Tibial nerve (tissue), 4 donors: ENCODE data around the gene C1RL. TPM values are rescaled to one million over a fixed set of nuclear protein-coding genes. Genes with fewer than 3 reads are reported as not detected.

Experiments used
- DNase-seq, 2 donors: peaks; one replicate each; pipeline ENCODE4 v3.0.0-alpha.2; 2019; ENCODE audit warnings: low spot score in 2 of 2
- H3K27ac ChIP-seq, 4 donors: fragments of 200-600 bp; sonication (generic) in 3 of 4; one replicate each; pipeline ENCODE4 v1.5.1; 2017 to 2019; ENCODE audit warnings: mild to moderate bottlenecking in 1 of 4
- H3K27me3 ChIP-seq, 2 donors: fragments of 200-600 bp; sonication (generic) in 1 of 2; one replicate each; pipeline versions ENCODE4 v1.5.1 to v1.6.0; 2017 to 2019
- H3K36me3 ChIP-seq, 3 donors: fragments of 200-600 bp; sonication (generic); one replicate each; pipeline ENCODE4 v1.5.1; 2018 to 2019
- H3K4me1 ChIP-seq, 4 donors: fragments of 200-600 bp; sonication (generic) in 3 of 4; one replicate each; pipeline ENCODE4 v1.5.1; 2017 to 2019
- H3K4me3 ChIP-seq, 4 donors: fragments of 200-600 bp; sonication (generic) in 3 of 4; one replicate each; pipeline ENCODE4 v1.5.1; 2017 to 2019; ENCODE audit warnings: mild to moderate bottlenecking in 1 of 4, moderate library complexity in 1 of 4
- H3K9me3 ChIP-seq, 4 donors: fragments of 200-600 bp; sonication (generic) in 3 of 4; one replicate each; pipeline ENCODE4 v1.5.1; 2017 to 2019
- CTCF ChIP-seq, 5 experiments: fragments of 200-600 bp in 3 of 5; fragments of 450-650 bp in 2 of 5; sonication (generic) in 3 of 5; IDR thresholded peaks; one replicate each; pipeline ENCODE4 v1.5.1; 2016 to 2019; ENCODE audit warnings: antibody characterized with exemption in 5 of 5, mild to moderate bottlenecking in 3 of 5, moderate library complexity in 2 of 5
- EP300 ChIP-seq, 2 donors: sonication (generic); formaldehyde crosslinking; IDR thresholded peaks; one replicate each; pipeline ENCODE4 v1.6.1; 2017; ENCODE audit warnings: antibody characterized with exemption in 2 of 2, mild to moderate bottlenecking in 1 of 2
- POLR2A ChIP-seq, 2 donors: fragments of 450-650 bp; IDR thresholded peaks; one replicate each; pipeline ENCODE4 v1.6.1; 2017; ENCODE audit warnings: antibody characterized with exemption in 2 of 2, mild to moderate bottlenecking in 2 of 2, moderate library complexity in 2 of 2
- WGBS, 2 donors: methylation state at CpG; one replicate each; pipeline ENCODE4 v1.1.5; 2018; 5-methylcytosine and 5-hydroxymethylcytosine counted together
- total RNA-seq, 4 donors: library from RNA; depleted of rRNA; stranded (reverse); fragments of >200 nt; gene quantifications; one replicate each; pipeline ENCODE4 v1.1.0, GENCODE V29; 2016

C1RL gene
- total RNA-seq, 4 donors from 2014 or later = 125 to 214 (median 180) TPM

- 40 to 46% methylated on average over 4 of the region's 4 CpGs for WGBS, 2 donors
- no peaks in the 10 kb centered on the region for H3K27me3 ChIP-seq
- TF ChIP-seq POLR2A (IDR thresholded peaks at IDR 0.05) (no peak), EP300 (IDR thresholded peaks at IDR 0.05) (no peak), CTCF (IDR thresholded peaks at IDR 0.05) (no peak)
Observed at GRCh38 chr12:7137908-7138307, 28.9 kb upstream of the C1RL start.

GRCh38 chr12:7136676-7137075, 27.7 kb upstream of the C1RL start:
- DNase-seq = no peak
- WGBS, 2 donors = 79 to 90% methylated on average over 3 of the region's 3 CpGs

More at GRCh38 chr12:7137908-7138307, 28.9 kb upstream of the C1RL start:
- Histone ChIP-seq H3K27ac (no peak overlapping the region), H3K4me1 (no peaks in the 10 kb centered on the region), H3K36me3 (peaks cover 0 to 71% (median 9%) of the 10 kb centered on the region in 3 donors), H3K4me3 (no peak overlapping the region), H3K9me3 (no peaks in the 10 kb centered on the region)
- DNase-seq = no peak

GRCh38 chr12:7136071-7136470, 27.1 kb upstream of the C1RL start:
- peaks cover 0 to 8% (median 4%) of the 10 kb centered on the region in 4 donors for H3K4me1 ChIP-seq
- 98 to 99% methylated on average over 5 to 7 of the region's 7 CpGs for WGBS, 2 donors
- H3K4me3 ChIP-seq = no peak overlapping the region
- H3K9me3 ChIP-seq = no peaks in the 10 kb centered on the region
- peaks cover 0 to 54% (median 9%) of the 10 kb centered on the region in 3 donors for H3K36me3 ChIP-seq
- TF ChIP-seq CTCF (IDR thresholded peaks at IDR 0.05) (no peak), POLR2A (IDR thresholded peaks at IDR 0.05) (no peak), EP300 (IDR thresholded peaks at IDR 0.05) (no peak)
- no peaks in the 10 kb centered on the region for H3K27me3 ChIP-seq
- H3K27ac ChIP-seq = no peak overlapping the region
- DNase-seq = no peak

More at GRCh38 chr12:7136676-7137075, 27.7 kb upstream of the C1RL start:
- Histone ChIP-seq H3K9me3 (no peaks in the 10 kb centered on the region), H3K27me3 (no peaks in the 10 kb centered on the region), H3K4me1 (peaks cover 0 to 2% (median 0%) of the 10 kb centered on the region in 4 donors), H3K27ac (no peak overlapping the region), H3K4me3 (no peak overlapping the region), H3K36me3 (peaks cover 0 to 60% (median 9%) of the 10 kb centered on the region in 3 donors)
- TF ChIP-seq POLR2A (IDR thresholded peaks at IDR 0.05) = no peak
- TF ChIP-seq EP300 (IDR thresholded peaks at IDR 0.05) = no peak
- TF ChIP-seq CTCF (IDR thresholded peaks at IDR 0.05) = no peak

- no peak overlapping the region for H3K4me3 ChIP-seq
- TF ChIP-seq EP300 (IDR thresholded peaks at IDR 0.05) (no peak), POLR2A (IDR thresholded peaks at IDR 0.05) (no peak), CTCF (IDR thresholded peaks at IDR 0.05) (no peak)
- H3K4me1 ChIP-seq = peaks cover 0 to 22% (median 8%) of the 10 kb centered on the region in 4 donors
- H3K27ac ChIP-seq = no peak overlapping the region
- no peaks in the 10 kb centered on the region for H3K27me3 ChIP-seq
- peaks cover 0 to 45% (median 9%) of the 10 kb centered on the region in 3 donors for H3K36me3 ChIP-seq
- 68 to 69% methylated on average over 12 of the region's 12 CpGs for WGBS, 2 donors
- no peak for DNase-seq
- H3K9me3 ChIP-seq = no peaks in the 10 kb centered on the region
Observed at GRCh38 chr12:7134396-7135166, 25.6 kb upstream of the C1RL start.

GRCh38 chr12:7131502-7131866, 22.5 kb upstream of the C1RL start:
- Histone ChIP-seq H3K9me3 (no peaks in the 10 kb centered on the region), H3K27me3 (no peaks in the 10 kb centered on the region), H3K27ac (peak overlapping the region; percentile 54 to 90 (median 70)), H3K4me3 (peak overlapping the region in 1 of 4 donors; percentile 61), H3K36me3 (peaks cover 0 to 28% (median 5%) of the 10 kb centered on the region in 3 donors), H3K4me1 (peaks cover 0 to 37% (median 15%) of the 10 kb centered on the region in 4 donors)
- WGBS, 2 donors = 37 to 46% methylated on average over 7 of the region's 7 CpGs
- no peak for DNase-seq
- TF ChIP-seq CTCF (IDR thresholded peaks at IDR 0.05) (no peak), EP300 (IDR thresholded peaks at IDR 0.05) (no peak), POLR2A (IDR thresholded peaks at IDR 0.05) (no peak)
